Loucy (cell line): ENCODE results near the gene RHOT2.

Source experiments
- CTCF ChIP-seq: fragments of 200-600 bp; sonication (generic); conservative IDR thresholded peaks from 2 replicates; pipeline ENCODE4 v1.5.1; 2014; ENCODE audit warnings: mild to moderate bottlenecking, antibody characterized with exemption, low read length
- EZH2phosphoT487 ChIP-seq: fragments of 200-600 bp; IDR thresholded peaks from 2 replicates; pipeline ENCODE4 v1.6.1; 2018; ENCODE audit warnings: antibody characterized with exemption, mild to moderate bottlenecking, moderate library complexity, borderline replicate concordance

DNA sequence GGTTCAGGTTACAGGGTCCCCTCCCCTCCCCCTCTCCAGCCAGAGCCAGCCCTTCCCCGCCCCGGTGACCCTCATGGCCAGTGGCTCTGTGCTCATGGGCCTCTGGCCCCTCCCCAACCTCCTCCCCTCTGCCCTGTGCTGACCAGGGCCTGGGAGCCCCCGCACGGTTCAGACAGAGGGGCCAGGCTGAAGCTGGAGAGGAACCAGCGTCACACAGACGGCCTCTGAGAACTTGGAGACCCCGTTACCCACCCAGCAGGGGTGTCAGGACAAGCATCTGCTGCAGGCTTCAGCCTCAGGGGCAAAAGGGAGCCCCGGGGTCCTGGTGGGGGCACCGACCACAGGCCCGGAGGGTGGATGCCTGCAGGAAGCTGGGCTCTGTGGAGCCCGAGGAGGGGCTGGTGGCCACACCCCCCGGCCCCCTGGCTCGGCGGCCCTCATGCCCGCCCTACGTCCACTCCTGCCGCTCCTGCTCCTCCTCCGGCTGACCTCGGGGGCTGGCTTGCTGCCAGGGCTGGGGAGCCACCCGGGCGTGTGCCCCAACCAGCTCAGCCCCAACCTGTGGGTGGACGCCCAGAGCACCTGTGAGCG is 37.0 kb upstream of the RHOT2 start, which contains the start of gene WFIKKN1:
- TF ChIP-seq CTCF (no peak), EZH2phosphoT487 (no peak)
